Measurements from ENCODE around the gene KCNQ2.

The KCNQ2 gene

DNA sequence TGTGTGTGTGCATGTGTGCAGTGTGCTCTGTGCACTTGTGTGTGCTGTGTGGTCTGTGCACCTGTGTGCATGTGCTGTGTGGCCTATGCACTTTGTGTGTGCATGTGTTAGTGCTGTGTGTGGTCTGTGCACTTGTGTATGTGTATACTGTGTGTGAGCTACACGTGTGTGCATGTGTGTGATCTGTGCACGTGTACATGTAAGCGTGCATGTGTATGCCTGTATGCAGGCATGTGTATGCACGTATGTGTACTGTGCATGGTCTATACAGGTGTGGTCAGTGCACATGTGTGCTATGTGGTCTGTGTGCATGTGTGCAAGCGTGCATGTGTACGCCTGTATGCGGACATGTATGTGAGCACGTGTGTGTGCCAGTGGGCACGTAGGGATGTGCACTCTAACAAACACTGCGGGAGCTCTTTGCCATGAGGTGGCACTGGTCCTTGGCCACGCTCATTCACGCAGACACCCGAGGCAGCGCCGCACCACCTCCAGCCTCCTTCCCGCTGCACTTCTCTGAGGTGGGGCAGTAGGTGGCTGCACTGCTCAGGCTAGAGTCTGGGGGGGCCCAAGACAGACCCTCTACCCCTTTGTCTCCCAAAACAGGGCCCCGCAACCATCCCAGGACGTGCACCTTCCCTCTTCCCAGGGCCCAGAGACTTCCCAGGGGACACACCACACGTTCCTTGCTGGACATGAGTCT lies 68.9 kb downstream of the KCNQ2 start:
- no peak for DNase-seq

DNA sequence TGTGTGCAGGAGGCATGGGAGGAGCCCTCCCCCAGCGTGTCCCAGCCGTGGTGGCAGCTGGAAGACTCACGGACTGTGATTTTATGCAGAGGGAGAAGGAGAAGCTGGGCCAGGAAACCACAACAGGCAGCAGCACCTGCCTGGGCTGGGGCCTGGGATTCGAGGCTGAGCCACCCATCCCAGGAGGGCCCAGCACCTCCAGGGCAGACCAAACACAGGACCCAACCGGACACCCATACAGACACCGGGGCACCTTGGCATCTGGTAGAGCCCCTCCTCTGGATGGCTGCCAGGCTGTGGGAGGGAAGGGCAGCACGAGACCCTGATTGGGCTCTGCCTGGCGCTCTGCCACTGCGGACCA lies 69.6 kb downstream of the KCNQ2 start:
- no peak for DNase-seq

DNA sequence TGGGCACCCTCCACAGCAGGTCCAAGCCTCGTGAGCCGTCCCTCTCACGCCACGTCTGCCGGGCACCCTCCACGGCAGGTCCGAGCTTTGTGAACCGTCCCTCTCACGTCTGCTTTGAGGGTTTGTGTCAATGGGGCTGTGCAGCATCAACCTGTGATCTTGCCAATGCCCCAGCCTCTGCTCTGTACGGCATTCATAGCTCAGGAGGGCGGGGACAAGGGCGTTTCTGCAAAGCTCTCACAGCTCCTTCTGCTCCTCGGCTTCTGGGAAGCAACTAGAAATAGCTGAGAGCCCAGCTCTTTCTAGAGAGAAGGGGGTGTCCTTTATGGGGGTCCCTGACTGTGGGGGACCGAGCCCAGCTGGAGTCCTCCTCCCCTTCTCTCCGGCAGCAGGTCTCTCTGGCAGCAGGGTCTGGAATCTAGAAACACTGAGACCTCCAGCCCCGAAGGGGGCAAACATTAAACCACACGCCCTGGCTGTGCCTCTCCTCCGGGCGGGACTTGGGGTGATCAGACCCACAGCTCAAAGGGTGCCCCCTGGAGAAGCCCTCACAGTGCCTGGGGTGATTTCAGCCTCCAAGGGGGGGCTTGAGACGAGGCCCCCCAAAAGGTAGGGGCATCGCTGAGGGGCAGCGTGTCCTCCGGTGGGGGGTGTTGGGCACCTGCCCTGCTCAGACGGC lies 70.1 kb downstream of the KCNQ2 start:
- no peak for DNase-seq

DNA sequence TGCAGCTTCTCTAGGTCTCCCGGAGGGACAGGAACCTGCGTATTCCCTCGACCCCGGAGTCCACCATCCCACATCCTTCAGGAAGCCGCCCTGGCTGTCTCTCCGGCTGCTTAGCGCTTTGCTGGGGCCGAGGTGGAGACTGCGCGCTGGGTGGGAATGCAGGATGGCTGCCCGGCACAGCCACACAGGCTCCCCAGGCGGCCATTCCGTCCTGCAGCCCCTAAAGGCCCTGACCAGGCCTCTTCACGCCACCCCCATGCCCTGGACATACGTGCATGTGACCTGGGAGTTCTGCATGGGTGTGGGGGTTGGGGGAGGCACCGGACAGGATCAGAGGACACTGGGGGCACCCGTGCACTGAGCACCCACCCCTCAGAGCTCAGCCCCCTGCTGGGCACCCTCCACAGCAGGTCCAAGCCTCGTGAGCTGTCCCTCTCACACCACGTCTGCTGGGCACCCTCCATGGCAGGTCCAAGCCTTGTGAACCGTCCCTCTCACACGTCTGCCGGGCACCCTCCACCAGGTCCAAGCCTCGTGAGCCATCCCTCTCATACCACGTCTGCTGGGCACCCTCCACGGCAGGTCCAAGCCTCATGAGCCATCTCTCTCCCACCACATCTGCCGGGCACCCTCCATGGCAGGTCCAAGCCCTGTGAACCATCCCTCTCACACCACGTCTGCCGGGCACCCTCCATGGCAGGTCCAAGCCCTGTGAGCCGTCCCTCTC lies 70.9 kb downstream of the KCNQ2 start:
- no peak for DNase-seq

DNA sequence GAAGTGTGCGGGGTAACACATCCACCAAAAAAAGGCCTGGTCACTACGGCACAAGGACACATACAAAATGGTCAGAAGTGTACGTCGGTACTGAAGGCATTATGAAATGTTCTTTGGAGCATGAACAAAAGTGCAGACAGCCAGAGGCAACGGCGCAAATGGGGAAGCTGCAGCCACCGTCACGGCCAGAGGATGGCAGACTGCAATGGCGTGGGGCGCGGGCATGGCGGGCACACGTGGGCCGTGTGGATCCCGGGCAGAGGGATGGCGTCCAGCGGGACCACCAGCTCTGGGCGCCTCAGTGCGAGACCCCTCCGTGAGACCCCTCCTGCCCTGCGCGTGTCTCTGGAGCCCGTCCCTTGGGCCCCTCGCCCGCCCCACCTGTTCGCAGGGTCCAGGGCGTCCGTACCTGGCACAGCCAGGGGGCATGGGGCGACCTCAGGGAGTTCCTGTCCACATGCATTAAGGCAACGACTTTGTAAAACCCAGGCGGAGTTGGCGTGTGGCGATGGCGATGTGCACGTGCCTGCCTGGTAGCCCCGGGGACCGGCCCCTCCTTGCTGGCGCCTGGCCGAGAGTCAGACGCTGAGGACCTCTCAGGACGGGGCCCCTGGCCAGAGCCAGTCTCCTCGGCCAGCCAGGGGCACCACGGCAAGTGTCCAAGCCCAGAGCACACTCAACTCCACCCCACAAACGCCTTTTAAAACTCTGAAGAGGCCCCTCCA lies 71.8 kb downstream of the KCNQ2 start:
- no peak for DNase-seq

DNA sequence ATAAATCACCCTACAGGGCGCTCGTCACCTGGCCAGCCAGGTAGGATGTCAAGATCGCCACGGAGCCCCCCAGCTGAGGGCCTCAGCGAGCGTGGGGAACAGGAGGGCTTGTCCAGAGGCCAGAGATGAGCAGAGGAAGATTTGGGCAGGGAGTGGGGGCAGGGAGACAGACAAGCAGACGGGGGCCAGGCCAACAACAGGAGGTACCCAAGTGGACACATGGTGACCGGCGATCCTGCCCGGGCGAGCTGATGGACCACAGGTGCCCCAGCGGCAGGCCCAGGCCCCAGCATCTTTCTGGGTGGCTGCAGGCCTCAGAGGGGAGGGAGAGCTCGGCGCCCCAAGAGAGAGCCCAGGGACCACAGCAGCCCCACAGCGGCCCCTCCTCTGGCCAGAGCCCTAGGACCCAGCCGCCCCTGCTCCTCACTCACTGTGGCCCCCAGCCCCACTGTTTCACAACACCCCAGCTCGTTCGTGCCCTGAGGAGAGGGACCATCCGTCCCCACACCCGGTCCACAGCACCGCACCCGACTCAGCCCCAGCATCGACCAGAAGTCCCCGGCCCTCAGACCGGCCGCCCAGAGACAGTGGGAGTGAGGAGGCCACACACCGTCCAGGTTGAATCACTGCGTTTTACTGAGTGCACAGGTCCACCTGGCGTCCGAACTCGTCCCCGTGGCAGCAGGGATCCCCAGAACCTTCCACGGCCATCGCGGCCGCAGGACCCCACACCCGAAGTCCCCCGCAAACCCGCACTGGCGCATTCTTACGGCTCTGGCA lies 72.7 kb downstream of the KCNQ2 start:
- DNase-seq, result no peak

DNA sequence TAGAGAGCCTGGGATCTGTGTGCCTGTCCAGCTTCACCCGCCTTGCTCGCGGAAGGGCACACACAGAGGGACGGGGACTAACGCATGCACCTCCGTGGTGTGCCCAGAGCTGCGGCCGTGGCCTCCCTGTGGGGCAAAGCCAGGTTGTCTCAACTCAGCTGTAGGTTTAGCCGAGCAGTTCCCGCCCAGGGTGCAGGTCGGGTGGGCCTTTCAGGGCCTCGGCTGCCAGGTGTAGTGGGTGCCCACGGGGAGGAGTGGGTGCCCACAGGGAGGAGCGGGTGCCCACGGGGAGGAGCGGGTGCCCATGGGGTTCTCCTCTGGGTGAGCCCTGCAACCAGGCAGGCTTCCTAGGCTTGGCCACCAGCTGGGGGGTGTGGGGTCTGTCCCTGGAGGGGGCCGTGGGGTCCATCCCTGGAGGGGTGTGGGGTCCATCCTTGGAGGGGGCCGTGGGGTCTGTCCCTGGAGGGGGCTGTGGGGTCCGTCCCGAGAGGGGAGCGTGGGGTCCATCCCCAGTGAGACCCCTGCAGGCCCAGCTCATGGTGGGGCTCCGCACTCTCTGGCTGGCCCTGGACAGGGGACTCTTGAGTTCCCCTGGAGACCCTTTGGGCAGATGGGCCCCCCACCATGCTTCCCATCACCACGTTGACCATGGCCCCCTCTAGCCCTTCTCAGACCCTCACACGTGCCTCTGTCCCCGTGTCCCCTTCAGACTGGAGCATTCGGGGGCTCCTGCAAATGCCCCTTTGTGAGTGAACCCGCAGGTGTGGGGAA lies 73.5 kb downstream of the KCNQ2 start:
- DNase-seq, result no peak

DNA sequence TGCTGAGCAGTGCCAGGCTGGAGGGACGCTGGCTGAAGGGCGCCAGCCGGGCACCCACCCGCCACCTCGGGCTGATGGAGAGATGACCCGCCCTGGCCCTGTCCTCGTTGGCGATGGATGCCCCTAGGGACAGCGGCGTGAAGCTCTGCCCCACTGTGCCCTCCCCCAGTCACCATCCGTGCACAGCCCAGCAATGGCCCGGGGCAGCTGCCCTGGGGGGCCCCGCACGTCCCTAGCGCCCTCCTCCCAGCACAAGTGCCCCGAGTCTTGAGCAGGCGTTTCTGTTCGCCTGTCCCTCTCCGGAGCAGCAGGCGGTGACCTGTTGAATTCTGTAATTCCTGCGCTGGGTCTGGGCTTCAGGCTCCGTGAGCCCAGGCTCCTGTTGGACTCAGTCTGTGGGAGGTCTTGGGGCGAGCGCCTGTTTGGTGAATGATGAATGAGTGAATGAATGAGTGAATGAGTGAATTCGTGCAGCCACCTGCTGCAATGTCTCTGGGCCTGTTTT lies 74.5 kb downstream of the KCNQ2 start:
- no peak for DNase-seq

DNA sequence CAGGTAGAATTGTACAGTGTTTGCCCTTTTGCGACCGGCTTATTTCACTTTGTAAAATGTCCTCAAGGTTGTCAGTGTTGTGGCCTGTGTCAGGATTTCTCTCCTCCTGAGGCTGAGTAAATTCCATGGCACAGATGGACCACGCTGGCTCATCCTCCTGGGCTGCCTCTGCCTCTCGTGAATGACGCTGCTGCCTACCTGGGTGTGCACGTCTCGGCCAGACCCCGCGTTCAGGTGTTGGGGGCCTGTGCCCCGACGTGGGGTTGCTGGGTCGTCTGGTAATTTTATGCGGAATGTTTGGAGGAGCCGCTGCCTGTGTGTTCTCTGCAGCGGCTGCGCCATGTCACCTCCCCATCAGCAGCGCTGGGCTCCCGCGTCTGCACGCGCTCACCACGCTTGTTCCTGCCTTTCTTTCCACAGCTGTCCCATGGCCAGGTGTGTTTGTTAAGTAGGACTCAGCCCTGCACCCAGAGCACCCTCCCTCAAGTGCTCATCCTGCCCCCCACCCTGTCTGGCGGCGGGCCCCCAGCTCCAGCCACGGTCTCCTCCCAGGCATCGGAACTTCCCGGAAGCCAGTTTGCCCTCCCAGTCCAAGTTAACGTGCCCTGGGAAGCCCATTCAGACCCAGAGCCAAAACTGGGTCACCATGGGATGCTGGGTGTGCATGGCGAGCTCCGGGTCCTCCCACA lies 75.2 kb downstream of the KCNQ2 start:
- DNase-seq, result no peak

DNA sequence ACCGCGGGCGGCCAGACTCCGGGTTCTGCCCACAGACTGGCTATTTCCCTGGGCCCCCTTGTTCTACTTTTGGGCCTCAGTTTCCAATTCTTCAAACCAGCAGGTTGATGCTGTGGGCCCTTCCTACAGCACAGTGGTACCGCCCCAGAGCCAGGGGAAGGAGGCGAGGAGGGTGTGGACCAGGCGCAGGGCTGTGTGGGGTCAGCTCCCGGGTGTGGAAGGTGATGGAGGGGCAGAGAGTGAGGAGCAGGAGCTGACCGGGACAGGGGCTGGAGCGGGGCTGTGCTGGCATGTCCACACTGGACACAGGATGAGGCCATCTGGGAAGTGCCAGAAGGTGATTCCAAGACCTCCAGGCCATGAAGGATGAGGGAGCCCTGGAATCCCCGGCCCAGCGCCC lies 76.2 kb downstream of the KCNQ2 start:
- DNase-seq, result no peak

DNA sequence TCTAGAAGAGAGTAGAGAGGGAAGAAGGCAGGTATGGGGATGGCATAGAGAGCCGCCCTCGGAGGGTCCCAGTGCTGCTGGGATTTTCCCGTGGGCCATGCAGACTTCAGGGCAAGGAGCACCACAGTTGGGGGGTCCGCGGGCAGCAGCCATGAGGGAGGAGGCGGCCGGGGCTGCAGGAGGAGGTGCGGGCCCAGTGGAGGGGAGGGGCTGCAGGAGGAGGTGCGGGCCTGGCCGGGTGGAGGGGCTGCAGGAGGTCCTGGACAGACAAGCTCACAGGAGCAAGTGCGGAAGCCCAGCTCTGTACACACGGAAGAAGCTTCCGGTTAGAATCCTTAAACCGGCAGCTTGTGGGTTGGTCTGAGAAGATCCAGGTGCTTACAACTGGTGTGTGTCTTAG lies 76.7 kb downstream of the KCNQ2 start:
- DNase-seq, result no peak

DNA sequence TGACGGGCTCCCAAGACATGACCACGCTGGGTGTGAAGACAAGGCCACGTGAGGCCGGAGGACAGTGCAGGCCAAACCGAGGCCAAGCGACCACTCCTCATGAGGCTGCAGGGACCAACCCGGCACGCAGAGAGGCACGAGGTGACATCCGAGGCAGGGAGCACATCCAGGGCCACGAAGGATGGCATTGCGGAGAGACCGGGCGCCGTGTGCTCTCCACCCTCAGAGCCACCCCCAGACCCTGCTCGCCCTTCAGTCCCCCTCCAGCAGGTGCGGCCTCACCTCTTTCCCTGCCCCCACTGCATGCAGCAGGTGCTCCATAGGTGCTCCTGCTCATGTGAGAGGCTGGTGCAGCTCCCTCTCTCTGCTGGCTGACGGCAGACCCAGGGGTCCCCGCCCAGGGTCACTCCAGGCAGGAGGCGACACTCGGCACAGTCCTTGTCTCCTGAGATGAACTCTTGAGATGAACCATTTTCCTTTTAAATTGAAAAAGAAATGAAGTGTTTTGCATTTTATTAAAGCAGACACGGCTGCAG lies 77.5 kb downstream of the KCNQ2 start:
- DNase-seq, result no peak

DNA sequence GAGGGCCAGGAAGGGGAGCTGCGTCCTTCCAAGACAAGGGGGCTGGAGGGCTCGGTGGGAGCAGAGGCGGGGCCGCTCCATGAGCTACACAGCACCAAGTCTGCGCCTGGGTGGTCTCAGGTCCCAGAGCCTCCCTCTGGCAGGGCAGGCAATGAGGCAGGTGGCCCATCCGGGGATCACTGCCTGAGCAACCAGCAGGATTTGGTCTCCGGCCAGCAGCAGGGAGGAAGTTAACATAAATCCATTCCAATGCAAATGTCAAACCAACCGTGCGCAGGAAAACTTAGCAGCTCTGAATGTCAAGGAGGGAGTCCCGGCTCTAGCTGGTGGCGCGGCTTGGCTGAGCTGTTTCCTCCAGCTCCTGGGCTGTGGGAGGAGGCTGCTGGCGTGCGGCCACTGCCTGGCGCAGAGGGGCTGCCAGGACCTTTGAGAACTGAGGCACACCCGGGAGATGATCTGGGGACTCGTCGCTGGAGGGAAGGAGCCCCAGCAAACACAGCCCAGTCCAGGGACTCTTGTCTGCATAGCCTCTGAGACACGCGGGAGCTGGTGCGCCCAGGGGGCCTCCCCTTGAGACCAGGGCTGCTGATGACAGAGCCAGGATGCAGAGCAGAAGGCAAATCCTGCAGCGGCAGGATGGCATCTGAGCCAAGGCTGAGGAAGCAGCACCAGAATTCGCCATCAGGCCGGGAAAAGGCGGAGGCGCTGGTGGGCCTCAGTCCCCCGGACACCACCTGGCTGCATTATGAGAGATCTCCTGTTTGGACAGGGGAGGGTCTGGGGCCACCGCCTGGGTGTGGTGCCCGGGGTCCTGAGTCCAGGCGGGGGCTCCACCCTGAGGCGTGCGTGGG lies 78.2 kb downstream of the KCNQ2 start:
- DNase-seq, result peak; percentile 63

DNA sequence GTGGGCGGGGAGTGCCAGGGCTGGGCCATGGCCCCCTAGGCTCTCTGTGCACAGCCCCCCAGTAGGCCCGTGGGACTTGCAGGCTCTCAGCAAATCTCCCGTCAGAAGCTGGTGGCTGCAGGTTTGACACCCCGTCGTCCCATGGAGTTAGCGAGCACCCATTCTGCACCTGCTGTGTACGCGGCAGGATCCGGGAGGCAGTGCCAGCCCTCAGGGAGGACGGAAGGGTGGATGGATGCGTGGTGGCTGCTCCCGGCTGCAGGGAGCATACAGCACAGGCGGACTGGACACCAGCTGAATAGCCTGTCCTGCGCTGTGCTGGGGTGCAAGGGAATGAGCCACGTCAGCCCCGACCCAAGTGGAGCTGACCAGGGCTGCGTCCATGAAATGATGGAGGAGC lies 78.9 kb downstream of the KCNQ2 start:
- no peak for DNase-seq

DNA sequence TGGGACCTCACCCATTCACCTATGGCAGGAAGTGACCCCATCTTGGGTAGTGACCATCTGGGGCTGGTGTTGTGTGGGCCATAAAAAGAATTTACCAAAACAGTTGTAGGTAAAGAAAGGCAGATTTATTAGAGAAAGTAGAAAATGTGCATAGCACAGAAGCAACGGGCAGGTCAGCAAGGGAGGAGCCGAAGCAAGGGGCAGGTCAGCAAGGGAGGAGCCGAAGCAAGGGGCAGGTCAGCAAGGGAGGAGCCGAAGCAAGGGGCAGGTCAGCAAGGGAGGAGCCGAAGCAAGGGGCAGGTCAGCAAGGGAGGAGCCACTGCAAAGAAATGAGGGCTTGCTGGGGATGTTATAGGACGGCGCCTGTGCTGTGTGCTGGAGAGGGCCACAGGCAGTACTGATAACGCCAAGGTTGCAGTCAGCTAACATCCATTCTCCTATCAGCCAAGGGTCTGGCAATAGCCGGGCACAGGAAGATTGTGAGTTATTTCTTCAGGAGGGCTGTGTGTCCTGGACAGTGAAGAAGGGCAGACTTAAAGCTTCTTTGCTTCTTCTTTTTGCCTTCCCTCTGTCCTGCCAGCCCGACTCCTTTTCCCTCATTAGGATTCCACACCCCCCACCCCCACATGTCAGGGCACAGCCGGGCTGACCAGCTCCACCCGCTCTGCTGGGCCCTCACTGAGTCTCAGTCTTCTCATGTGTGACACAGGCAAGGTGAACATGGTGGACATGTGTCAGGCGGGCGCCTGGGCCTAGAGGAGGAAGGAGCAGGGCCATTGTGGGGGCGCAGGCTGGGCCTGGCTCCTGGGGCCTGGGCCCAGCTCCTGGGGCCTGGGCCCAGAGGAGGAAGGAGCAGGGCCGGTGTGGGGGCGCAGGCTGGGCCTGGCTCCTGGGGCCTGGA lies 79.7 kb downstream of the KCNQ2 start:
- DNase-seq, result no peak

DNA sequence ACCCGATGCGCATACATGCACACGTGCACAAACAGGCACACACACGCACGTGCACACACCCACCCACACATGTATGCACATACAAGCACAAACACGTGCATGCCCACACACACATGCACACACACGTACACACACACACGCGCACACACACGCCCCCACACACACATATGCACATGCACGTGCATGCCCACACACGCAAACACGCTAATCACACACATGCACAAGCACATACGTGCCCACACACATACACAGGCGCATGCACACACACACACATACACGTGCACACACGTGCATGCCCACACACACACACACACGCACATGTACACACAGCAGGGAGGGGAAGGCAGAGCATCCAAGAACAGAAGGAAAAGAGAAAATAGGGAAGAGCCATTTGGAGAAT lies 84.5 kb downstream of the KCNQ2 start:
- DNase-seq, result no peak

DNA sequence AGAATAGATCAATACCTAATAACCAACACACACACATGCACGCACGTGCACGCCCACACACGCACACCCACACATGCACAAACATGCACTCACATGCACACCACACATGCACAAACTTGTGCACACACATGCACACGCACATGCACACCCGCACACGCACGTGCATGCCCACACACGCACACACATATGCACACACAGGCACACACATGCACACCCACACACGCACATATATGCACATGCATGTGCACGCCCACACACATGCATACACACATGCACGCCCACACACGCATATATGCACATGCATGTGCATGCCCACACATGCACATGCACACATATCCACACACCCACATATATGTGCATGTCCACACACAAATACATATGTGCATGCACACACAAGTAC lies 85.1 kb downstream of the KCNQ2 start:
- DNase-seq, result no peak

DNA sequence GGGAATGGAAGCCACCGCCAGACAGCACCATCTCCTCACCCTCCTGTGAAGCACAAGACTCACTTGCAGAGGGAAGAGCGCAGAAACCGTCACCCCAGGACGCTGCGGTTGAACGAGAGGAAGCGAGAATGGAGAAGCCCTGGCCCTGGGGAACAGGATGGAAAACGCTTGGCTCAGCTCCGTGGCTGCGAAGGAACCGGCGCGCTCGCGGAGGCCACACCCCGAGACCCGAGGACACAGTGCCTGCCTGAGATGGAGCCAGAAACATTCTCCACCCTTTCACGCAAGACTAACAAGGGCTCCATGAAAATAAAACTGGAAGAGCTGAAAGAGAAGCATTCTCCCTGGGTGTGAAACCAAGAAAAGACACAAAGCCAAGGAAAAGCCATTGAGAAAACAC lies 86.0 kb downstream of the KCNQ2 start:
- DNase-seq, result no peak
